Ovary (tissue), 3 donors: ENCODE measurements around the gene PTPRK.

Experiments used
- CTCF ChIP-seq, 3 donors: fragments of 450-650 bp in 2 of 3; fragments of 200-600 bp in 1 of 3; IDR thresholded peaks; one replicate each; pipeline versions ENCODE4 v1.5.1 to v1.8.0; 2016 to 2022; ENCODE audit warnings: antibody characterized with exemption in 3 of 3, mild to moderate bottlenecking in 1 of 3
- EP300 ChIP-seq: sonication (generic); formaldehyde crosslinking; IDR thresholded peaks from one replicate; pipeline ENCODE4 v1.6.1; 2017; ENCODE audit warnings: antibody characterized with exemption
- POLR2A ChIP-seq: fragments of 450-650 bp; IDR thresholded peaks from one replicate; pipeline ENCODE4 v1.6.1; 2017; ENCODE audit warnings: antibody characterized with exemption, mild to moderate bottlenecking, moderate library complexity
- donor health status: DM: no; HTN: no; CAD: no.

- TF ChIP-seq CTCF (IDR thresholded peaks at IDR 0.05) (no peak), EP300 (no peak), POLR2A (no peak)
Measured at GRCh38 chr6:128131036-128131435, 389.4 kb downstream of the PTPRK start.
